IPS DF 6.9 (cell line): ENCODE measurements around the gene CPSF3.
A peak's percentile ranks its signal among the peaks of the same experiment; 100 is the strongest.

ENCODE experiments used
- DNase-seq: peaks from one replicate; pipeline ENCODE4 v3.0.0-alpha.2; 2013; ENCODE audit warnings: low read depth, low spot score
- H3K27ac ChIP-seq: one replicate; pipeline ENCODE4 v1.5.1; 2013; ENCODE audit warnings: low read length, control low read depth
- H3K27me3 ChIP-seq: 2 replicates; pipeline ENCODE4 v1.6.1; 2013; ENCODE audit warnings: mild to moderate bottlenecking, low read length; ENCODE audit not compliant: control insufficient read depth, insufficient read depth
- H3K36me3 ChIP-seq: 2 replicates; pipeline ENCODE4 v1.6.1; 2013; ENCODE audit warnings: low read length; ENCODE audit not compliant: control insufficient read depth, insufficient read depth
- H3K4me1 ChIP-seq: 2 replicates; pipeline ENCODE4 v1.6.1; 2013; ENCODE audit warnings: low read length; ENCODE audit not compliant: control insufficient read depth, insufficient read depth
- H3K4me3 ChIP-seq: 2 replicates; pipeline ENCODE4 v1.5.1; 2013; ENCODE audit warnings: mild to moderate bottlenecking, low read length
- H3K9me3 ChIP-seq: 2 replicates; pipeline ENCODE4 v1.6.1; 2013; ENCODE audit warnings: low read length, inconsistent platforms; ENCODE audit not compliant: control insufficient read depth, insufficient read depth
- WGBS: extraction: QIAGEN DNeasy Blood & Tissue Kit; methylation state at CpG from one replicate; pipeline ENCODE4 v1.1.7; 2013; ENCODE audit warnings: mixed read lengths, missing lambda C conversion rate; ENCODE audit not compliant: insufficient read length, insufficient coverage; 5-methylcytosine and 5-hydroxymethylcytosine counted together

CPSF3 gene

DNA sequence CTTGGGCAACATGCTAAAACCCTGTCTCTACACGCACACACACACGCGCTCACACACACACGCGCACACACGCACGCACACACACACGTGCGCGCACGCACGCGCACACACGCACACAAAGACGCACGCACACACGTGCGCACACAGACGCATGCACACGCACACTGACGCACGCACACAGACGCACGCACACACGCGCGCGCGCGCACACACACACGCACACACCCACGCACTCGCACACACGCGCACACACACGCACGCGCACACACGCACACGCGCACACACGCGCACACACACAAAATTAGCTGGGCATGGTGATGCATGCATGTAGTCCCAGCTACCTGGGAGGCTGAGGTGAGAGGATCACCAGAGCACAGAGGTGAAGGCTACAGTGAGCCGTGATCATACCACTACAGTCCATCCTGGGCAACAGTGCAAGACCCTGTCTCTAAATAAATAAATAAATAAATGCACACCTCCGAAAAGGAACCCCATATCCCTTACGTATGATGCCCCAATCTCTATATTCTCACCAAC, 42.8 kb downstream of the CPSF3 start:
- no peaks in the 10 kb centered on the region for H3K9me3 ChIP-seq
- H3K27me3 ChIP-seq, result no peaks in the 10 kb centered on the region; the same call in 1 of the 2 replicates
- H3K27ac ChIP-seq, result no peak overlapping the region
- peaks cover 8% of the 10 kb centered on the region; the same call in 1 of the 2 replicates for H3K36me3 ChIP-seq
- WGBS, result 100% methylated on average over 24 of the region's 46 CpGs
- no peak overlapping the region for H3K4me3 ChIP-seq
- no peaks in the 10 kb centered on the region; the same call in 1 of the 2 replicates for H3K4me1 ChIP-seq
- no peak for DNase-seq

DNA sequence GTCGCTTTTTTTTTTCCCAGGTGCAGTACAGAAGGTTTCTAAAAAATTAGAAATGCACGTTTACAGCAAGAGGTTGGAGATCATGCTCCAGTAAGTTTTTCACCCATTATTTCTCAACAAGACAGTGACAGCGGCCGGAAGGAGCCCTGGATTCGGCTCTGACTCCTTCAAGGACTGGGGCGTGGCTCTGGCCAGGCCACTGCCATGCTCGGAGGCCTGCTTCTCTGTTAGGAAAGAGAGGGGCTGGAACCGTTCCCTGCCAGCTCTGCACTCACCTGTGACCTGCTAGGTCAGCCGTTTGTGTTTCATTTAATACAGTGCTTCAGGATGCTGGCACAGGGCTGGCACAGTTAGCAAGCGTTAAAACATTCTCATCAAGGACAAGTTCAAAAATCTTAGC, 44.2 kb downstream of the CPSF3 start:
- no CpG with 5 or more reads among the region's 10 CpGs for WGBS

DNA sequence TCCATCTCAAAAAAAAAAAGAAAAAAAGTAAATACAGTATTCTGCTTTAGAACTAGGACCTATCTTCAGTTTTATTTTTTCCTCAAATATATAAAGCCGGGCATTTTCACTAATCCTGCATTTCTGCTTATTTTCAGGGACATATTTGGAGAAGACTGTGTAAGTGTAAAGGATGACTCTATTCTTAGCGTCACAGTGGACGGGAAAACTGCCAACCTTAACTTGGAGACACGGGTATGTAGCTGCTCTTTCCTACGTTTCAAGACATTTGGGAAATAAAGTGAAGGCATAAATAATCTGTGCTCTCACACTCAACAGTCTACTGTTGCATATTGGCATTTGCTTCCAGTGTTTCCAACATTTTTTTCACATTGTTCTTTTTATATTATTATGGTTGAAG, 47.8 kb downstream of the CPSF3 start:
- Histone ChIP-seq H3K4me1 (peaks cover 3% of the 10 kb centered on the region), H3K4me3 (no peak overlapping the region), H3K27me3 (no peaks in the 10 kb centered on the region), H3K36me3 (peaks cover 2% of the 10 kb centered on the region; the same call in 1 of the 2 replicates), H3K9me3 (no peaks in the 10 kb centered on the region), H3K27ac (no peak overlapping the region)
- no peak for DNase-seq
- no CpG with 5 or more reads among the region's 5 CpGs for WGBS

More for the DNA sequence above, 44.2 kb downstream of the CPSF3 start:
- H3K27me3 ChIP-seq, result no peaks in the 10 kb centered on the region; the same call in 1 of the 2 replicates
- DNase-seq, result no peak
- H3K4me1 ChIP-seq, result no peaks in the 10 kb centered on the region; the same call in 1 of the 2 replicates
- H3K9me3 ChIP-seq, result no peaks in the 10 kb centered on the region
- H3K27ac ChIP-seq, result no peak overlapping the region
- no peak overlapping the region for H3K4me3 ChIP-seq
- H3K36me3 ChIP-seq, result peaks cover 8% of the 10 kb centered on the region; the same call in 1 of the 2 replicates

DNA sequence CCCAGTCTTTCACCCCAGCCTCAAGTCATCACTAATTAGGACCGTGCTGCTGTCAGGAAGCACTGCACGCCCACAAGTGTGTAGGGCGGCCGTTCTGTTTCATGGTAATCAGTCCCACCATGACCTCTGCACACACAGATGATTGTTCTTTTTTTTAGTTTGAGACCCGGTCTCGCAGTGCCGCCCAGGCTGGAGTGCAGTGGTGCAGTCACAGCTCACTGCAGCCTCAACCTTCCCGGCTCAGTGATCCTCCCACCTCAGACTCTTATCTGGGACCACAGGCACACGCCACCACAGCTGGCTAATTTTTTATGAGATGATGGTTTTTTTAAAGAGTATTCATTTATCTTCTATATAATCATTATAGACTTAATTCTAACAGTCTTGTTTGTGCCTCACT, 49.1 kb downstream of the CPSF3 start:
- peaks cover 3% of the 10 kb centered on the region; the same call in 1 of the 2 replicates for H3K4me1 ChIP-seq
- no peaks in the 10 kb centered on the region for H3K36me3 ChIP-seq
- no peaks in the 10 kb centered on the region for H3K9me3 ChIP-seq
- no peak for DNase-seq
- no peak overlapping the region for H3K27ac ChIP-seq
- no CpG with 5 or more reads among the region's 9 CpGs for WGBS
- no peak overlapping the region for H3K4me3 ChIP-seq
- H3K27me3 ChIP-seq, result no peaks in the 10 kb centered on the region

DNA sequence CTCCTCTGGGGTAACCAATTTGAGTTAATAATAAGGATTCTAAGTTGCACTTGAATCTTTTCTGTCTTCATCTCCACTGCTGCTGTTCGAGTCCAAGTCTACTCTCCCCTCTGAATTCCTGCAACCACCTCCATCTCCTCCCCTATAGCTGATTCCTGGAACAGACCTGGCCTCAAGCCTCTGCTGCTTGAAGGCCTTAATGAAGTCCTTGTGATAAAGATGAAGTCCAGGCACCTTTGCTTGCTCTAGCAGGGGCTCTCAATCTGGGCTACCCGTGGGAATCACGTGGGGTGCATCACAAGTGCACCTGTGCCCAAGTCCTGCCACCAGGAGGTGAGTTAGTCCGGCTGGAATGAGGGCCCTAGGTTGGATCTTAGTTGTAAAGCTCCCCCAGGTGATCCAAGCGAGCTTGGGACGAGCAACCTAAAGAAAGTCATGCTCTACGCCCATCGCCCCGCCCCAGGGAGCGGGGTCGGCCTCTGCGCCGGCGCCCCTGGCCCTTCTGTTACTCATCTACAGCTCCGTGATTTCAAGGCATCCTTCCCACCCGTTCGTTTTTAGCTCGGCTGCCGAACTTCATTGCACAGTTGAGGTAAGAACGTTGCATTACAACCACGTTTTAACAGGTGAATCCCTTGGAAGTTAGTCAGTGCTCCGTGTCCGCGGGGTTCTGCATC, 50.0 kb downstream of the CPSF3 start:
- no peak for DNase-seq
- H3K4me1 ChIP-seq, result peaks cover 3% of the 10 kb centered on the region; the same call in 1 of the 2 replicates
- no peaks in the 10 kb centered on the region for H3K27me3 ChIP-seq
- H3K36me3 ChIP-seq, result no peaks in the 10 kb centered on the region
- H3K9me3 ChIP-seq, result no peaks in the 10 kb centered on the region
- no CpG with 5 or more reads among the region's 24 CpGs for WGBS
- no peak overlapping the region for H3K27ac ChIP-seq
- H3K4me3 ChIP-seq, result peak overlapping the region; percentile 70; the same call in 1 of the 2 replicates

DNA sequence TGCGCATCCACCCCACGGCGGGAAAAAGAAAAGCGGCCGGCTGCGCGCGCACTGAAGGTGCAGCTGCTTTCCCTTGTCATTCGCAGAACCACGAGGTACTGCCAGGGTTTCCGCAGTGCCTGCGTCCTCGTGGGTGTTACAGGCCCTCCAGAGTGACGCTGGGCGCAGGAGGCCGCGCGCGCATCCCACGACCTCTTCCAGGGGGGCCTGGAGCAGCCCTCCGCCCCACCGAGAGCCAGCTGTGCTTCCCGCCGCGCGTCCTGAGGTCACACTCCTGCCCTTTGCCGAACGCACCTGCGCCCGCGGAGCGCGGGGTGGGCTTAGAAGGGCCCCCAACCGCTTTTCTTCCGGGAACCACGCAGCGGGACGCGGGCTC, 50.5 kb downstream of the CPSF3 start:
- Histone ChIP-seq H3K4me3 (peak overlapping the region; percentile 70; the same call in 1 of the 2 replicates), H3K9me3 (no peaks in the 10 kb centered on the region), H3K4me1 (peaks cover 3% of the 10 kb centered on the region; the same call in 1 of the 2 replicates), H3K27ac (no peak overlapping the region), H3K27me3 (no peaks in the 10 kb centered on the region), H3K36me3 (no peaks in the 10 kb centered on the region)
- DNase-seq, result no peak
- no CpG with 5 or more reads among the region's 39 CpGs for WGBS

DNA sequence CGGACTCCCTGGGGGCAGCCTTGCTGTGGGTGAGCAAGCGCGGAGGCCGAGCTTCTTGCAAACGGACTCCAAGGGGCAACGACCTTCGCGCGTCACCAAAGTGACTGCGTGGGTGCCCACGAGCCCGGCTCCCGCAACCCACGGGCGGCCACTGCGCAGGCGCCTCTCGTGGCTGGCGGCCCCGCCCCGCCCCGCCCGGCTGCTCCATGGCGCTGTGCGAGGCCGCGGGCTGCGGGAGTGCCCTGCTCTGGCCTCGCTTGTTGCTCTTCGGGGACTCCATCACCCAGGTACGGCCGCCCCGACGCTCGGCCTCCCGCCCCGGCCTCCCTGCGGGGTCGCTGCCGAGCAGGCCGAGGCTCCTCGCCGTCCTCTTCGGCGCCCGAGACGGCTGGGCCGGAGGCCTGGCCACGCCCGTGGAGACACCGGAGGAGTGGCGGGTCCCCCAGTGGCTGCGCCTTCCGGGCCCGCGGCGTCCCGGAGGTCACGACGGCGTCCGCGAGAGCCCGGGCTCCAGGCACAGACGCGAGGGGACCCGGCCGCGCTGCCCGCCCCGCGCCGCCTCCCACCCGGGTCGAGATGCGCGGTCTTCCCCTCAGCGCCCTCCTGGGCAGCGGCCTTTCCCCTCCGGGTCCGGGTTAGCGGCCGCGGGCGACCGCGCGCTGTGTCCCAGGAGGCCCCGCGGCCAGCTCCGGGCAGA, 51.1 kb downstream of the CPSF3 start, which contains the start of gene IAH1:
TSS of gene IAH1 (plus strand) at position 191 of the 697 bp plus-strand sequence. CDS start at position 207, 16 bp downstream.
- Histone ChIP-seq H3K4me3 (peak within 1 kb of the TSS; percentile 70), H3K9me3 (no peaks in the 10 kb centered on the region), H3K27me3 (no peaks in the 10 kb centered on the region), H3K36me3 (no peaks in the 10 kb centered on the region), H3K27ac (no peak within 1 kb of the TSS), H3K4me1 (peaks cover 3% of the 10 kb centered on the region; the same call in 1 of the 2 replicates)
- no CpG with 5 or more reads among the region's 91 CpGs for WGBS
- no peak for DNase-seq

DNA sequence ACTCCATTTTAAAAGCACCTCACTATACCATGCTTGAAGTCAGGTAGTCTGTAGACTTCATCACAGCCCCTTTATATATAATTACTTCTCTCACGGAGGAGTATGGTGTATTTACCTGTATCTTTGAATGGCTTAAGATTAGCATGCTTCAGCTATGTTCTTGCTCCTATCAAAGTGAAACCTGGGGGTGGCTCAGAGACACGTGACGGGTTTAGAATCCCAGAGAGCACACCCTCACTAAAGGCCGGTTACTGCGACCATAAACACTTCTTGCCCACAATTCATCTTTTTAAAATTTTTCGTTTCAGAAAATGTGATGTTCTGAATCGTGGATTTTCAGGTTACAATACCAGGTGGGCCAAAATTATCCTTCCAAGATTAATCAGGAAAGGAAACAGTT, 54.5 kb downstream of the CPSF3 start:
- no peak for DNase-seq
- H3K36me3 ChIP-seq, result no peaks in the 10 kb centered on the region
- H3K27ac ChIP-seq, result no peak overlapping the region

DNA sequence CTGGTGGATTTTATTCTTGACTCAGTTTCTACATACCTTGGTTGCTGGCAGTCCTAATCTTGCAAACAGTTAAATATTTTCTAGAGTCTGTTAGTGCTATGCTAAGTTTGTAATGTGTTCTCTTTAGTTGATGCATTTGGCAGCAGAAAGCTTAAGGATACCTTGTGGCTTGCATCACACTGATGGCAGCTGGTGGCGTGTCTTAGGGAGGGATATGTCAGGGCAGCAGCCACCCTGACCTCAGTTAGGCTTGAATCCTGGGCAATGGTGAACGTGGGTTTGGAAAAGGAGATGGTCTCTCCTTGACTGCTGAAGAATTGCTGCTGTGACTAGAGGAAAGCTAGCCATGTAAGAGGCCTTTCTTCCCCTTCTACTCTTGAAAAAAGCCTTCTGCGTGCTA, 55.1 kb downstream of the CPSF3 start:
- Histone ChIP-seq H3K4me3 (no peak overlapping the region), H3K9me3 (no peaks in the 10 kb centered on the region), H3K27me3 (no peaks in the 10 kb centered on the region), H3K36me3 (no peaks in the 10 kb centered on the region), H3K4me1 (peaks cover 3% of the 10 kb centered on the region; the same call in 1 of the 2 replicates), H3K27ac (no peak overlapping the region)
- no peak for DNase-seq
- no CpG with 5 or more reads among the region's 3 CpGs for WGBS

More for the DNA sequence above, 54.5 kb downstream of the CPSF3 start:
- Histone ChIP-seq H3K4me1 (peaks cover 3% of the 10 kb centered on the region; the same call in 1 of the 2 replicates), H3K27me3 (no peaks in the 10 kb centered on the region), H3K9me3 (no peaks in the 10 kb centered on the region), H3K4me3 (no peak overlapping the region)
- no CpG with 5 or more reads among the region's 7 CpGs for WGBS

DNA sequence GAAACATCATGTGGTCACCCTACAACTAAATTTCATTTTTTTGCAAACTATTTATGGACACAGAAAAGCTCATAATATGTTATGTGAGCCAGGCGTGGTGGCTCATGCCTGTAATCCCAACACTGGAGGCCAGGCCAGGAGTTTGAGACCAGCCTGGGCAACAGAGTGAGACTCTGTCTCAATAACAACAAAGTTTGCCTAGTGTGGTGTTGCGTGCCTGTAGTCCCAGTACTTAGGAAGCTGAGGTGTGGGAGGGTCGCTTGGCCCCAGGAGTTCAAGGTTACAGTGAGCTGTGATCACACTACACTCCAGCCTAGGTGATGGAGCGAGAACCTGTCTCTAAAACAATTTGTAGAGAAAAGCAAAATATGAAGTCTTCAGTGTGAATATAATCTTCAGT, 56.7 kb downstream of the CPSF3 start:
- H3K27ac ChIP-seq, result no peak overlapping the region

More for the DNA sequence above, 56.7 kb downstream of the CPSF3 start:
- Histone ChIP-seq H3K27me3 (no peaks in the 10 kb centered on the region), H3K36me3 (peaks cover 2% of the 10 kb centered on the region; the same call in 1 of the 2 replicates), H3K9me3 (no peaks in the 10 kb centered on the region), H3K4me1 (peaks cover under 1% of the 10 kb centered on the region; the same call in 1 of the 2 replicates), H3K4me3 (no peak overlapping the region)
- no CpG with 5 or more reads among the region's 4 CpGs for WGBS
- DNase-seq, result no peak
